ENCODE measurements around the gene GRAMD2A.
"Not testable (repeated sequence)": the region's sequence is repeated elsewhere in the genome, so short reads cannot be mapped to it uniquely, and the experiment has no call there.

Gene GRAMD2A

DNA sequence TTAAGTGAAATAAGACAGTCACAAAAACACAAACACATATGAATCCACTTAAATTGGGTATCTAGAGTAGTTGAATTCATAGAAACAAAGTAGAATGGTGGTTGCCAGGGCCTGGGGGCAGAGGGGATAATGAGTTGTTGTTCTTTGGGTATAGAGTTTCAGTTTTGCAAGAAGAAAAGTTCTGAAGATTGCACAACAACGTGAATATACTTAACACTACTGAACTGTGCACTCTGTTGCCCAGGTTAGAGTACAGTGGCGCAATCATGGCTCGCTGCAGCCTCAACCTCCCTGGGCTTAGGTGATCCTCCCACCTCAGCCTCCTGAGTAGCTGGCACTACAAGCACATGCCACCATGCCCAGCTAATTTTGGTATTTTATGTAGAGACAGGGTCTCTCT is 14.9 kb downstream of the GRAMD2A start:
- DNase-seq: no peak

DNA sequence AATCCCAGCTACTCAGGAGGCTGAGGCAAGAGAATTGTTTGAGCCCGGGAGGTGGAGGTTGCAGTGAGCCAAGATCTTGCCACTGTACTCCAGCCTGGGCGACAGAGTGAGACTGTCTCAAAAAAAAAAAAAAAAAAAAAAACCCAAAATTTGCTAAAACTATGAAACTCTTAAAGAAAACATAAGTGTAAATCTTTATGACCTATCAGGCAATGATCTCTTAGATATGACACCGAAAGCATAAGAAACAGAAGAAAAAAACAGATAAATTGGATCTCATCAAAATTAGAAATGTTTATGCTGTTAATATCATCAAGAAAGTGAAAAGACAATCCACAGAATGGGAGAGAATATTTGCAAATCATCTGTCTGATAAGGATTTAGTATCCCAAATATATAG is 15.3 kb downstream of the GRAMD2A start:
- DNase-seq: no peak

DNA sequence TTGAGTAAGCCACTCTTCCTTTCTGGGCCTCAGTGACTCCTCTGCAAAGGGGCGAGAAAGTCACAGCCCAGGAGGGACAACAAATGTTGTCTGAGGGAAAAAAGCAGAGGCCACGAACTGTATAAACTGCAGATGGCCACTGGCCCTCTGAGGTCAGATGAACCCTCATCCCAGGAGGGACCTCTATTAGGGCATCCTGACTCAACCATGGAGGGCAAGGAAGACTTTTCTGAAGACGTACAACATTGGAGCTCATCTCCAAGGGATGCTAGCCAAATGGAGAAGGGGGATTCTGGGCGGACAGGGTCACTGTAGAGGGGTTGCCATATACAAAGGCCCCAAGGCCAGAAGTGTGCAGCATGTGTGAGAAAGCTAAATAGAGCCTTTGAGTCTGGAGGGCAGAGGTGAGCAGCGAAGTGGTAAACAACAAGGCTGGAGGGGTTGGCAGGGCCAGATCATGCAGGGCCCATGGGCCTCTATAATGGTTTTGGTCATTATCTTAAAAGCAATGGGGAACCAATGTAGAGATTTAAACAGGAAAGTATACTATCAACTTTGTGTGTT is 16.7 kb downstream of the GRAMD2A start:
- DNase-seq: no peak

DNA sequence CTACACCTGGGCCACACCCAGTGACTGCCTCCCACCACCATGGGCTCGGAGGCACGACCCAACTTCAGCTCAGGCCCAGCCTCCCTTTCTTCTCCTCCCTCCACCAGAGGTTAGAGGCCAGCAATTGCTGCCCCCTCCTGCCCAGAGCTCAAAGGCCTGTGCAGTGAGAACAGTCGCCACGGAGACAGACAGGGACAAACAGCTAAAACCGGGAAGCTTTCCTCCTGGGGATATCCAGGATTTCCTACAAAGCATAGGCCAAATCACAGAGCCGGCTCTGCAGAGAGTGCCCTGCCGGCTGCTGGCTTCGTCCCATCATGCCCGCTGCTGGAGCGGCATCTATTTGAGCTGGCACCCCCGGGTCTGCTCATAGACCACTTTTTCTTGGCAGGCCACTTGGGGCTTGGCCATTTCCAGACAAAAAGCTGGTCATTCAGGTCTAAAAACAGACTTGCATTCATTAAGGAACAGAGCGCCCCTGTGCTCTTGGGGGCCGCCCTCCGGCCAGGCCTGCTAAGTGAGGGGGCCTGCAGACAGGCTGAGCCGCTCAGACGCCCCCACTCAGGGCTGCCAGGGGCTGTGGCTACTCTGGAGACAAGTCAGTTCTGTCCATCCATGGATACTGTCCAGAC is 17.5 kb downstream of the GRAMD2A start:
- no peak for DNase-seq

DNA sequence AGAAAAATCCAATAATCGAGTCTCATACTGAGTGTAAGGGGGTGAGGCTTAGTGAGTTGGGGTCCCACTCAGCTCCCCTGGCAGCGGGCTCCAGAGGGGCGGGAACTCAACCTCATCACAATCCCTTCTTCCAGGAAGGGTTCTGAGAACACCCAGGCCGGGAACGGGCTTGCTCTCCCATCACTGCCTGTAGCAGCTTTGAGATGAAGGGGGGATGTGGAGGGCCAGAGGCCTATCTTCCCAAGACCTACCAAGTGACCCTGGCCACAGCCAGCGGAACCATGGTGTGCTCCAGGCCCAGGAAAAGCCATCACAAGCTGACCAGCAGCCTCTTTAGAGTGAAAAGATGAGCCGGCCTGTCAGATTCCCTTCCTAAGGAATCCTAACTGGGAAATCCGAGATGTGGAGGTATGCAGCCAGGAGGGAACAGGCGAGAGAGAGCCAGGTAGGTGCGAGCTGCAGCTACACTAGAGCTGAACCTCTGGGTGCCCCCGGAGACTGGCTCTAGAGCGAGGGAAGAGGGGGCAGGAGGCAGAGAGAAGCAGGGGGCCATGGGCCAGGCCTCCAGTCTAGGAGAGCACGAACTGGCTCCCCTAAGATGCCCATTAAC is 18.5 kb downstream of the GRAMD2A start:
- no peak for DNase-seq

DNA sequence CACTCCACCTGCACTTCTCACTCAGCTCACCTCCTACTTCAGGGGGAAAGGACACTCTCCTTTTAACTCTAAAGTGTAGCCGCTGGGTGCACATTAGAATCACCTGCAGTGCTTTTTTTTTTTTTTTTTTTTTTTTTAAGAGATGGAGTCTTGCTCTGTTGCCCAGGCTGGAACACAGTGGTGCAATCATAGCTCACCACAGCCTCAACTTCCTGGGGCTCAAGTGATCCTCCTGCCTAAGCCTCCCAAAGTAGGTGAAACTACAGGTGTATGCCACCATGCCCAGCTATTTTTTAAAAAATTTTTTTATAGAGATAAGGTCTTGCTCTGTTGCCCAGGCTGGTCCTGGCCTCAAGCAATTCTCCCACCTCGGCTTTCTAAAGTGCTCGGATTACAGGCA is 20.8 kb downstream of the GRAMD2A start:
- no peak for DNase-seq

DNA sequence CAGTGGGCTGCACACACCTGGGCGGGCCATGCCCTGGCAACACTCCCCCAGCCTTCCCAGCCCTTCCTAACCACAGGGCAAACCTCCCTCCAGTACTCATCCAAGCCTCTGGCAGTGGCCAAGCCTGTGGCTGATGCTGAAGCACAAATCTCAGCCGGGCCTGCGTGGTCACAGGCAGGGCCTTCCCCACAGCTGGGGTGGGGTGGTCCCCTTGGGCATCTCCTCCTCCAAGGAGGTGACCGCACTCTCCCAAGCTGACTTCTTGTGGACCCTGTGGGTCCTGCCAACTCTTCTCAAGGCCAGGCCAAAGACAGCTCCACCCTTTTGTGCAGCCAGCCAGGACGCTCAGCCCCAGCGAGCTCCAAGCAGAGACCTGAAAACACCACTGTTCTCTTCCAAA is 21.4 kb downstream of the GRAMD2A start:
- DNase-seq: no peak

DNA sequence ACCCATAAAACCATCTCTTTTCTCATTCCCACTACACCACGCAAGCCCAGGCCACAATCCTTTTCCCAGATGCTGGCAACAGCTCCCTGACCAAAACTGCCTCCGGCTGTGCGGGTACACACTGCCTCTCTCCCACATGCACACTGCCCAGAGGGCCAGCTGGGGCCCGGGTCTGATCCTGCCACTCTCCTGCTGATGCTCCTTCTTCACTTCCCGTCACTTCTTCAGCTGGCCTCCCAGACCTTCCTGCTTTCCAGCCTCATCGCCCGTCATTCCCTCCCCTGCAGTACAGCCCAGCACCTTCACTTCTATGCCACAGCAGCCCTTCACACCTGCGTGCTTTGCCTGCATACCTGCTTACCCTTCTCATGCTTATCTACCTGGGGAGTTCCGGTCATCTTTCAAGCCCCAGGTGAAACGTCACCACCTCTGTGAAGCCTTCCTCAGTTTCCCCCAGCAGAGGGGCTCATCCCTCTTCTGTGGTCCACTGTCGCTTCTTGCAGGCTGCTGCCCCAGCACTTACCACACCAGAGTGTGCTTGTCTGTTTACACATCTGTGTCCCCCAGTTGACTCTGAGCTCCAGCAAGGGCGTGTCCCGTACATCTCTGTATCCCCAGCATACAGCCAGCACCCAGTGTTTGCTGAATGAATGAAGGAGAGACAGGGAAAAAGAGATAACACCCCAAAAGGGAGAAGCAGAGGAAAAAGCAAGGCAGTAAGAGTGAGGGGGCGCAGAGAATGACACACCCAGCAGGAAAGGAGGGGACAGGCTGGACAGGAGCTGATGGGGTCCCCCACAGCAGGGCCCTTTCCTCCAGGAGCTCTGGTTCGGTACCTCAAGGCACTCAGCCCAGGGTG is 22.2 kb downstream of the GRAMD2A start:
- DNase-seq: no peak

DNA sequence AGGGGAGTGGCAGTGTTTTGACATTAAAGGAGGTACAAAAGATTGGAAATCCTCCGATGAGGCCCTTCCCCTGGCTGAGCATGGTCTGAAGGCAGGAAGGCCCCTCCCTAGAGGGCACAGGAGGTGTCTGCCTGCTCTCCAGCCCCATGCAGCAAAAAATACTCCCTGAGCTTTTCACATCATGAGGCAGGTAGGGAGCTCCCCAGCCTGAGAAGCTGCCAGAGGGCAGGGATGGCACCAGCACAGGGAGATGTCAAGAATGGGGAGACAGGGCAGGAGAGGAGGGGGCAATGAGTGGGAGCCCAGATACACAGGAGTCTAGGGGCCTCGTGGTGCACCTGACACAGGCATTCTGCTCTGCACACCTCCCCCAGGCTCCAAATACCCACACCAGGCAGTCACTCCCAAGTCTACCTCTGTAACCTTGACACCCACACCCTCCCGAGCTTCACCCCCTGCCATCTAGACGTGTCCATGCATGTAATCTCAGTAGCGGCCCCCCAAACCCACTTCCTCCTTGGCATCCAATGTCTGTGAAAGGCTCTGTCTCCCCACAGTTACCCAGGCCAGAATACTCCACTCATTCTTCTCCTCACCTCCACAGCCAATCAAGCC is 22.9 kb downstream of the GRAMD2A start:
- no peak for DNase-seq

DNA sequence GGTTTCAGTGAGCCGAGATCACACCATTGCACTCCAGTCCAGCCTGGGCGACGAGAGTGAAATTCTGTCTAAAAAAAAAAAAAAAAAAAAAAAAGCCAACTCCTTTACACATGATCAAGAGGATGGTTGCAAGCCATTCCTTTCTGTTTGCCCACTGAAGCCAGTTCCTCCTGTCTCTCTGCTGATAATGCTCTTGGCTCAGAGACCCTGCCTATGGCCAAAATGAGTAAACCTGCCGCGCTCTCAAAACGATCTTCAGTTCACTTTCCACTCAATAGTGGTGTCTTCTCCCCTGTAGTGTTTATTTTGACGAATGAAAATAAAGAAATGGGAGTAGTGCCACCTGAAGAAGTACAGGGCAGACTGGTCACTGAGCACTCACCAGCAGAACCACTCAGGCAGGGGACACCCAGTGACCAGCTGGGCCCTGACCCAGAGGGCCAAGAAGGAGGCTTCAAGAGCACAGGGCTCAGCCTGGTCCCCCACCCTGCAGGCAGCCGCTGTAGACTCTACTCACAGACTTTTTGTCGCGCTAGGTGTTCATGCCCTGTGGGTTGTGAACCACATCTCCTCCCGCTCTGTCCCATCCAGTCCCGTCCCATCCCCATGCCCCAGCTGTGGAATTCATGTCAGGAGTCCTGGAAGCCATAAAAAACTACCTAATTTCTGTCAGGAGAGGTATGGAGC is 23.6 kb downstream of the GRAMD2A start:
- DNase-seq: no peak

DNA sequence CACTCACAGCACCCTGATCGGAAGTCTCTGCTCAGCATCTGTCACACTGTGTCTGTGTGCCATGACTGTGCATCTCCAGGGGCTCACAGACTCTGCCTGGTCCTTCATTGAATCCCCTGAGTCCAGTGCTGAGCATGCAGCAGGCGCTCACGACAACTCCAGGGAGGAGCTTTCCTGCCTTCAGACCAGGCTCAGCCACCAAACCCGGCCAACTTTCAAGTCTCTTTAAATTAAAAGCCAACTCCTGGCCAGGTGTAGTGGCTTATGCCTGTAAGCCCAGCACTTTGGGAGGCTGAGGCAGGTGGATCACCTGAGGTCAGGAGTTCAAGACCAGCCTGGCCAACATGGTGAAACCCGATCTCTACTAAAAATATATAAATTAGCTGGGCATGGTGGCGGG is 24.2 kb downstream of the GRAMD2A start:
- DNase-seq: no peak

DNA sequence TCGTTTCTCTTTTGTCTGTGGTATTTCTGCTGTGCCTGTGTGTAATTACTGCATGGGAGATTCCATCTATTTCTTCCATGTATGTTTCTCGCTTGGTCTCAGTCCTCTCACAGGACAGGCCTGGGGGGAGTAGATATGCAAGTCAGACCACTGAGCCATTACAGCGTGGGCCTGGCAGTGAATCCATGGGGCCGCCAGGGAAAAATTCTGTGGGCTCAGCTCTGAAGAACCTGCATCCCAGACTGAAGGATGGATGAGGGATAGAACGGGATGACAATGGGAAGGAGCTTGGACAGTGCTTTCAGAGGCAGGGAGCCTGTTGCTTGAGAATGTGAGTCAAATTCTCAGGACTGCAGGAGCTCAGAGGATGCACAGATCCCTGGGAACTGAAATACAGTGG is 24.8 kb downstream of the GRAMD2A start:
- no peak for DNase-seq

DNA sequence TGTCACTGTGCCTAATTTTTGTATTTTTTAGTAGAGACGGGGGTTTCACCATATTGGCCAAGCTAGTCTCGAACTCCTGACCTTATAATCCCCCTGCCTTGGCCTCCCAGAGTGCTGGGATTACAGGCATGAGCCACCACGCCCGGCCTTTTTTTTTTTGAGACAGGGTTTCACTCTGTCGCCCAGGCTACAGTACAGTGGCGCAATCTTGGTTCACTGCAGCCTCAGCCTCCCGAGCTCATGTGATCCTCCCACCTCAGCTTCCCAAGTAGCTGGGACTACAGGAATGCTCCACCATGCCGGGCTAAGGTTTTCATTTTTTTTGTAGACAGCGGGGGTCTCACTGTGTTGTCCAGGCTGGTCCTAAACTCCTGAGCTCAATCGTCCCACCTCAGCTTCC is 25.6 kb downstream of the GRAMD2A start:
- not testable (repeated sequence) for DNase-seq

DNA sequence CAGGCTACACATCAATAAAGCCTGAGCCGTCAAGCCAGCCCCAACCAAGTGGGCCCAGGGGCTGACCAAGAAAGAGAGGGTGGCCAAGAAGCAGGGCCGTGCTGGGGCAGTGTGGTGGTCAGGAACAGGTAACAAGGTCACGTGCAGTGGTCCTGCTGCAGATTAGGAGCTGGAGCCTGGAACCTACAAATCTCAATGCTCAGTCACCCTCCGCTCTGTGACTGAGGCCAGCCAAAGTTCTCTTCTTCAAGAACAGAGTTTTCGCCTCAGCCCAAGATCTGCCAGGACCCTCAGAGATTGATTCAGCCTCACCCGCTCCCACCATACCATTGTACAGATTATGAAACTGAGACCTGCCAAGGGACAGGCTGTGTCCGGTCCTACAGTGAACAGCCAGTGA is 26.9 kb downstream of the GRAMD2A start:
- no peak for DNase-seq

DNA sequence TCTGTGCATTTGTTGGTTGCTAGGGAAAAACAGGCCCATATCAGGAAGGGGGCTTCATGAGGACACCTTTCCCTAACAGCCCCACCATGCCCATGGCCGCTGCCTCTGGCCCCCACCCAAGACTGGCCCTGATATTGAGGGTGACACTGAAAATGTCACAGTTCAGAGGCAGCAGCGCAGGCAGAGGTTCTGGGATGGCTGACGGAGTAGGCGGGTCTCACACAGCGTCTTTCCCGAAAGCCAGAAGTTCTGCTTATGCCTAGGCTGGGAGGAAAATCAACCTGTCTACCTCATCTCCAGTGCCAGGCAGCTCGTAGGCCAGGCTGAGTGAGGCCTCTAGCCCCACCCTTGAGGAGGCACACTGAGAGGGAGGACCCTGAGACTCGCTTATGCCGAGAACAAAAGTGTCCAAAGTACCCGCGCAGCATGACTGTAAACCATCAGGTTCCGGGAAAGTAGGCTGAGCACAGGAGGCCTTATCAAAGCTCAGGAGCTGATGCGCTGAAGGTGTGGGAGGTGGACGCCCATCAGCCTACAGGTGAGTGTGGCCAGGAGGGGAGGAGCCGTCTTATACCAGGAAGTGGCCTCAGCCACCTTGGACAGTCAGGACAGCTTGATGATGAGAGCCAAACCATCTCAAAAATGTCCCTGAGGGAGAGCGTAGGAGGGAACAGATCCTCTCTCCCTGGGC is 27.5 kb downstream of the GRAMD2A start:
- DNase-seq: no peak

DNA sequence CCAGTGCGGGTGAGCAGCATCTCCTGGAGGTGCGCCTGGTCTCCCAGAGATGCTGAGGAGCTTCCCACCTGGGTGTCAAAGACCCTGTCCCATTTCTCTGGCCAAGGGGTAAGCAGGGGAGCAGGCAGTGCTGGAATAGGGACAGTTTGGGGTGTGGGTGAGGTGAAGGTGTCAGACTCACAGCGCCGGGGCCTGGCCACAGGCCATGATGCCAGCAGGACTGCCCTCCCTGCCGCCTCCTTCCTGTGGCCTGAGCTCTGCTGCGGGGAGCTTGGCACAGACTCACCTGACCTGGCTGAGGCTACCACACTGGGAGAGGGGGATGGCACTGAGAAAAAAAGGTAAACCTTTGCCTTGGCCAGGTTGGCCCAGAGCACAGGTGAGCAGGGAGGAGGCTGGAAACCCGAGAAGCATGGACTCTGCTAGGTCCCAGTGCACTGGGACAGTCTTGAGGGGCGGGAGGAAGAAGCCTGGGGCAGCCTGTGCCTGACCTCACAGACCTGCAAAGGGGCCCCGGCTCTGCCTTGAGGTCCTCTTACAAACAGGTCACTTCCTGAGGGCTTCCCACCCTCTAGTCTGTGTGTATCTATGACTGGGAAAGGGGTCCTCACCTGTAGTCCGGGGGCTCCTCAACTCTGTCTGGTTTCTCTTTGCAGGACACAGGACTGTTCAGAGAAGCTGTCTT is 28.2 kb downstream of the GRAMD2A start:
- DNase-seq: no peak

DNA sequence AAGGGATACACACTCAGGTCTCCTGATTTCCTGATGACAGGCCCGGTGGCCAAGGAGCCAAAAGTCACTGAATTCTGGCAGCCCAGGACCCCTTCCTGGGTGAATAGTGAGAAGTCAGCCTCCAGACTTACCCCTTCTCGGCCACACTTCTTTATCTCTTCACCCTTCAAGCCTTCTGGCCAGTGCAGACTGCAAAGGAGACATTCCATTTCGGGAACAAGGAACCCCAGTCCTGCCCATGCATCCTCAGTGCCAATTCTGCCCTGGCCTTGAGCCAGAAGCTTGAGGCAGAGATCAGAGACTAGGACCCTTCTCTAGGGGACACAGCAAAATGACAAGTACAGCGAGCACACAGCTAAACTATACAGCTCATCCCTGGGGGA is 28.8 kb downstream of the GRAMD2A start:
- no peak for DNase-seq

DNA sequence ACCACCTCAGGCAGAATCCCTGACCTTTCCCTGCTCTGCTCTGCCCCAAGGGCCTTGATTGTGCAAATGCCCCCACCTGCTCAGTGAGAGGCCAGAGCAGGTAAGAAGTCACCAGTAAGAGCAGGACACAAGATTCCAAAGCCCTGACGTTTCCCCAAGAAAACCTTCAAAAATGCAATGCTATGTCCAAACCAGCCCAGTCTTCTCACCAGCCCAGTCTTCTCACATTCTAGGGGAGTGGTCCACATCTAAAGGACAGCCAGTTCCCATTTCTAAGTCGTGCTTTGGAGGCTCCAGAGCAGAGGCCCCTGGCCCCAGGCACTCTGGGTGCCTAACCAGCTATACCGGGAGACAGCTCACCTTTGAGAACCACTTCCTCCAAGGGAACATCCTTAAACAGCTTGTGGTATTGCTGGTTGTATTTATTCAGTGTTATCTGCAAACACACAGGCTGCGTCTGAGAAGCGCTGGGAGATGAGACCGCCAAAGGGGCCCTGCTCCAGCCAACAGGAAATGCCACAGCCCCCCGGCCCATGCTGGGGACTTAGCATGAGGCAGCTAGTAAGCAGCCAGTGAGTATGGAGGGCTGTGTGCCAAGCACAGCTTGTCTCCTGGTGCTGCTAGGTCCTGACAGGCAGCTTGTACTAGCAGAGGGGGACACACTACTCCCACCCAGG is 29.3 kb downstream of the GRAMD2A start:
- no peak for DNase-seq

DNA sequence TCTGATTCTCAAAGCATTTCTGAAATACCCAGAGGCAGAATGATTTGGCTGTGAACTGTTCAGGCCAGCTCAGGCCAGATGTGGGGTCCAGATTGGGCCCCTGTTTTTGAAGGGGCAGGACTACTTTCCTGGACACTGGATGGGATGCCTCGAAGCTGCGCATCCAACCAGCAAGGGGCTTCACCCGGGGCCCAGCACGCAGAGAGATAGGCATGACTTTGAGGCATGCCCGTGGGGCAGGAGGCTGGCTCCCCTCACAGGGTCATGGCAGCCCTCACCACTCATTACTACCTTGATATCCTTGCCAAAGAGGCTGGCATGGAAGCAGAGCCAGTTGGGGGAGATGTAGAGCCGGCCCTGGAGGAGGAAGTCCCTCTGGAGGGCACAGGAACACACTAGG is 30.1 kb downstream of the GRAMD2A start:
- no peak for DNase-seq

DNA sequence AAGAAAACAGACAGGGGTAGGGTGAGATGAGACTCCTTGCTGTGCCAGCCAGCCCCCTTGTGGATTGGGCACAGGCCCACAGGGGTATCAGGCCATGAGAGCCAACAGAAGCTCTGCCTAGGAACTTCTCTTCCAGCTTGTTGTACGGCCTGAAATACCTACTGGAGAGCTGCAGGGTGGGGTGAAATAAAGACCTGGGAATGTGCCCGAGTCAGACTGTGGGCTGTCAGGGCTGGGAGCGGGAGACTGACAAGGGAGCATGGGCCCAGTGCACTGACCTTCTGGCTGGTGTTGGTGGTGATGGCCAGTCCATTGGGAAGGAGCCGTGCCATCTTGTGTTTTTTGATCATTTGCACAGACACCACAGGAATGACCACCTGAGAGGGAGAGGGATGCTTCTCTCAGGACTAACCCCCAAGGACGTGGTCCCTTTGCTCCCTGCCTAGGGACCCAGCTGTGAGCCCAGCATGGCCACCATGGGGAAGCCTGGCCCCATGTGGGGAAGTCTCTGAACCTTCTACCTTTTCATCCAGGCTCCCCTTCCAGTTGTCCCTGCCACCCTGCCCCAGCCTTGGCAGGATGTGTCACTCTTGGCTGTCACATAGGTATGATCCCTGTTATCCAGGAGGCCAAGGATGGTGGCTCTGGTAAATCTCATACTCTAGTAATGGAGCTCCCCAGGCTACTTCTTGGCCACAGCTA is 30.7 kb downstream of the GRAMD2A start:
- no peak for DNase-seq

Data from CD4-positive, alpha-beta T cell treated with Interleukin-21 for 1 hour (primary cell).